Measurements from ENCODE around the gene CEP104.

The CEP104 gene

GRCh38 chr1:3768811-3769390, 88.1 kb downstream of the CEP104 start:
- Mint-ChIP-seq H3K9me3 (no peaks in the 10 kb centered on the region), H3K27me3 (no peaks in the 10 kb centered on the region), H3K4me1 (peaks cover 26% of the 10 kb centered on the region), H3K4me3 (no peak overlapping the region), H3K27ac (no peak overlapping the region)
- ATAC-seq (no peak), DNase-seq (no peak)

DNA sequence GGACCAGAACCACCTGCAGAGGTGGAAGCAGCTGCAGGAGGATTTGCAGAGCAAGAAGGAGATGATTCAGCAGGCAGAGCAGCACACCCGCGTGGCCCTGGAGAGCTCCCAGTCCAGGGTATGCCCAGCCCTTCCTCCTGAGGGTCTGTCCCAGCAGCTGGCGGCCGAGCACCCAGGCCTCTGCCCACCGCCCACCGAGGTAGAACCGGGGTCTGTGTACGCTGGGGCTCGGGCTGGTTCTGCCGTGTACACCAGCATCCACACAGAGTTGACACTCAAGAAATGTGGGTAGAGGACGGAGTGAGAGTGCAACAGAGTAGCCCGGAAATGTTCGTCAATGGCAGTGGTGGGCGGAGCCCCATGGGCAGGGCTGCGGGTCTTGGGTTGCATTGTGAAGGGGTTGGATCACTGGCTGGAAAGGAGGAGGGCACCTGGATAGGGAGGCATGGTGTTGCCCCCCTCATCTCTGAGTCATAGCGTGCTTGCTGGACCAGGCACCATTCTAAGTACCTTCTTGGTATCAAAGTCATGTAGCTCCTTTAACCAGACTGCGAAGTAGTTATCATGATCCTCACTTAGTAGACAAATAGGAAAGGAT, 89.6 kb downstream of the CEP104 start:
- no peak overlapping the region for H3K4me3 Mint-ChIP-seq
- H3K9me3 Mint-ChIP-seq = no peaks in the 10 kb centered on the region
- H3K27me3 Mint-ChIP-seq = no peaks in the 10 kb centered on the region
- peaks cover 18% of the 10 kb centered on the region for H3K4me1 Mint-ChIP-seq
- DNase-seq (no peak), ATAC-seq (no peak)
- no peak overlapping the region for H3K27ac Mint-ChIP-seq

- no peak for DNase-seq
- no peaks in the 10 kb centered on the region for H3K9me3 Mint-ChIP-seq
- no peak for ATAC-seq
- no peak overlapping the region for H3K27ac Mint-ChIP-seq
- H3K4me3 Mint-ChIP-seq = no peak overlapping the region
- no peaks in the 10 kb centered on the region for H3K4me1 Mint-ChIP-seq
- peaks cover 25% of the 10 kb centered on the region for H3K27me3 Mint-ChIP-seq
Measured at GRCh38 chr1:3763351-3764125, 93.5 kb downstream of the CEP104 start.

DNA sequence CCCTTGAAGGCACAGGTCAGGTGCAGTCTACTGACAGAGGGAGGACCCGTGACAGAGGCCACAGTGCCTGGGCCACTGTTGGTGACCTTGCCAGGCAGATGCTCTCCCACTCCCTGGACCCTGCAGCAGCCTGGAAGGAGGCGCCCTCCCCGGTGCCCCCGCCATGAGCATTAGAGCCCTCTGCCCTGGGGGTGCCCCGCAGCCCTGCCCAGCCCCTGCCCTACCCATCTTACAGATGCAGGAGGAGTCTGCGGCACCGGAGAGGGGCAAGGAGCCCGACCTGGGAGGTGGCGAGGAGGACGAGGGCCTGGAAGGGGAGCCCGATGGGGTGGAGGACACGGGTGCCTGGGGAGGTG, 94.2 kb downstream of the CEP104 start:
- H3K27me3 Mint-ChIP-seq = peaks cover 25% of the 10 kb centered on the region

DNA sequence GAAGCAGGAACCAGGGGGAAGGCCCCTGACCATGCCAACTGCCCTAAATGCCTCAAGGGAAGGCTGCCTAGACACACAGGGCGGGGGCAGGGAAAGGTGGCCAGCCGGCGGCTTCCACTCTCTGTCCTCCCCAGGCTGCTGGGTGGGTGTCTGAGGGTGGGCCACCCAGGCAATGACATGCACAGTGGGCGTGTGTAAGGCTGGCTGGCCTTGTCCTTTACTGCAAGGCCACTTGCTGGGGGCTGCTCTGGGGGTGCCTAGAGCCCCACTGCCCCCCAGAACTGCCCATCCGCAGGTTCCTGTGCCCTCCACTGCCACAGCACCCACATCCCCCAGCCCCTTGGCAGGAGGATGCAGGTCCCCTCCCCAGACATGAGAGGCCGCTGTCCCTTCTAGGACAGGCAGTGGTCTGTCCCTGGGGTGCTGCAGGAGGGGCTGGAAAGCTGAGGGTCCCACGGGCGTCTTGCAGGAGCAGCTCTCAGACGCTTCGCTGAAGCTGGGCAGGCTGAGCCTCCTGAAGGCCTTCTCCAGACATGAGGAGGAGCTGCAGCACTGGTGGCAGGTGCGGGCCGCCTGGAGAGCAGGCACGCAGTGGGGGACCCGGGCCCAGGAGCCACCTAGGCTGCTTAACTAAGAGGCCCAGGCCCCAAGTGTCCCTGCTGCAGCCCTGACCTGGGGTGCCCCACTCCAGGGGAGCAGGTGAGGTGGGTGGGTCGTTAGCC, 94.7 kb downstream of the CEP104 start:
- H3K27ac Mint-ChIP-seq = no peak overlapping the region
- no peak overlapping the region for H3K4me3 Mint-ChIP-seq
- DNase-seq (no peak), ATAC-seq (no peak)
- no peaks in the 10 kb centered on the region for H3K9me3 Mint-ChIP-seq
- peaks cover 25% of the 10 kb centered on the region for H3K27me3 Mint-ChIP-seq
- no peaks in the 10 kb centered on the region for H3K4me1 Mint-ChIP-seq

More for the DNA sequence above, 94.2 kb downstream of the CEP104 start:
- peak; percentile 45 for ATAC-seq
- Mint-ChIP-seq H3K9me3 (no peaks in the 10 kb centered on the region), H3K27ac (no peak overlapping the region), H3K4me3 (no peak overlapping the region), H3K4me1 (no peaks in the 10 kb centered on the region)
- DNase-seq = no peak
